ENCODE data around the gene PDZRN4. TPM values are rescaled to one million over a fixed set of nuclear protein-coding genes. Genes with fewer than 3 reads are reported as not detected.

Gene PDZRN4
- polyA plus RNA-seq, 3 donors: not detected

- Histone ChIP-seq H3K9me3 (replicated peaks in 1 of 2; ENCODE audit: control insufficient read depth in 1 of 2, insufficient read depth in 1 of 2, low read length in 2 of 2) (no peaks in the 10 kb centered on the region), H3K36me3 (replicated peaks in 1 of 2; ENCODE audit: control insufficient read depth in 1 of 2, insufficient read depth in 2 of 2, low read length in 2 of 2) (no peaks in the 10 kb centered on the region), H3K27ac (ENCODE audit: low read depth in 1 of 2, low read length in 2 of 2) (no peak overlapping the region), H3K4me2 (replicated peaks; ENCODE audit: extremely low read depth, low read length, poor library complexity, severe bottlenecking) (no peak overlapping the region), H3K4me1 (ENCODE audit: control insufficient read depth in 1 of 2, insufficient read depth in 2 of 2, low read length in 2 of 2) (no peaks in the 10 kb centered on the region), H2AFZ (ENCODE audit: insufficient read depth, low read depth, low read length, poor library complexity, severe bottlenecking) (no peak overlapping the region), H4K20me1 (ENCODE audit: insufficient read depth, low read length) (no peaks in the 10 kb centered on the region), H3K27me3 (ENCODE audit: control insufficient read depth in 2 of 2, insufficient read depth in 2 of 2, low read length in 2 of 2) (no peaks in the 10 kb centered on the region), H3K79me2 (ENCODE audit: insufficient read depth, low read length) (no peaks in the 10 kb centered on the region), H3K9ac (ENCODE audit: insufficient read depth, low read length, poor library complexity, severe bottlenecking) (no peak overlapping the region), H3K4me3 (replicated peaks in 1 of 3; ENCODE audit: low read depth in 2 of 3, low read length in 3 of 3) (no peak overlapping the region)
- WGBS (ENCODE audit: insufficient coverage): no CpG with 5 or more reads among the region's 1 CpG
- H3K27ac Mint-ChIP-seq: no peak overlapping the region
- no peaks in the 10 kb centered on the region for H3K27me3 Mint-ChIP-seq (ENCODE audit: low read depth in 3 of 3)
- intact Hi-C loops (cut with micrococcal nuclease): no loop called here
- no peaks in the 10 kb centered on the region for H3K36me3 Mint-ChIP-seq
- no peaks in the 10 kb centered on the region for H3K4me1 Mint-ChIP-seq
- DNase-seq: no peak
- peaks cover 0 to 4% (median 0%) of the 10 kb centered on the region in 7 donors for H3K9me3 Mint-ChIP-seq
- TF ChIP-seq CTCF (IDR thresholded peaks at IDR 0.05): no peak
- H3K4me3 Mint-ChIP-seq: no peak overlapping the region
These were observed 116.4 kb downstream of the PDZRN4 start for GRCh38 chr12:41304526-41304925.

GRCh38 chr12:41310367-41310766 is 122.2 kb downstream of the PDZRN4 start:
- TF ChIP-seq CTCF (IDR thresholded peaks at IDR 0.05): no peak
- Mint-ChIP-seq H3K27ac (no peak overlapping the region), H3K9me3 (peaks cover 0 to 4% (median 0%) of the 10 kb centered on the region in 7 donors), H3K4me1 (no peaks in the 10 kb centered on the region), H3K4me3 (no peak overlapping the region), H3K36me3 (no peaks in the 10 kb centered on the region), H3K27me3 (ENCODE audit: low read depth in 3 of 3) (no peaks in the 10 kb centered on the region)
- Histone ChIP-seq H3K27ac (ENCODE audit: low read depth in 1 of 2, low read length in 2 of 2) (no peak overlapping the region), H2AFZ (ENCODE audit: insufficient read depth, low read depth, low read length, poor library complexity, severe bottlenecking) (no peak overlapping the region), H3K9ac (ENCODE audit: insufficient read depth, low read length, poor library complexity, severe bottlenecking) (no peak overlapping the region), H3K4me3 (replicated peaks in 1 of 3; ENCODE audit: low read depth in 2 of 3, low read length in 3 of 3) (no peak overlapping the region), H3K36me3 (replicated peaks in 1 of 2; ENCODE audit: control insufficient read depth in 1 of 2, insufficient read depth in 2 of 2, low read length in 2 of 2) (no peaks in the 10 kb centered on the region), H3K9me3 (replicated peaks in 1 of 2; ENCODE audit: control insufficient read depth in 1 of 2, insufficient read depth in 1 of 2, low read length in 2 of 2) (peaks cover 0 to 3% of the 10 kb centered on the region in 2 donors), H3K27me3 (ENCODE audit: control insufficient read depth in 2 of 2, insufficient read depth in 2 of 2, low read length in 2 of 2) (no peaks in the 10 kb centered on the region), H4K20me1 (ENCODE audit: insufficient read depth, low read length) (no peaks in the 10 kb centered on the region), H3K79me2 (ENCODE audit: insufficient read depth, low read length) (no peaks in the 10 kb centered on the region), H3K4me1 (ENCODE audit: control insufficient read depth in 1 of 2, insufficient read depth in 2 of 2, low read length in 2 of 2) (no peaks in the 10 kb centered on the region), H3K4me2 (replicated peaks; ENCODE audit: extremely low read depth, low read length, poor library complexity, severe bottlenecking) (no peak overlapping the region)
- intact Hi-C loops (cut with micrococcal nuclease): no loop called here
- no peak for DNase-seq
- no CpG with 5 or more reads among the region's 2 CpGs for WGBS (ENCODE audit: insufficient coverage)

All from CD14-positive monocyte (primary cell).